ENCODE results near the gene ABHD5. TPM values are rescaled to one million over a fixed set of nuclear protein-coding genes. Genes with fewer than 3 reads are reported as not detected.

ABHD5 gene
- 23.2 and 23.3 TPM in 2 replicates for total RNA-seq

GRCh38 chr3:43690400-43691119, at the start of gene ABHD5:
Gene ABHD5, plus strand, starts transcription at chr3:43690938. Its CDS starts 55 bp downstream, at chr3:43690993.

Other genes starting within 250 kb of the ABHD5 start
- gene ANO10, start 68.9 kb upstream of the ABHD5 start, total RNA-seq = 45.7 and 57.1 TPM in 2 replicates